Measurements from ENCODE around the gene CRYL1. TPM values are rescaled to one million over a fixed set of nuclear protein-coding genes. Genes with fewer than 3 reads are reported as not detected.

Gene CRYL1
- total RNA-seq, 1 experiment from 2014 or later, result 13.4 TPM

DNA sequence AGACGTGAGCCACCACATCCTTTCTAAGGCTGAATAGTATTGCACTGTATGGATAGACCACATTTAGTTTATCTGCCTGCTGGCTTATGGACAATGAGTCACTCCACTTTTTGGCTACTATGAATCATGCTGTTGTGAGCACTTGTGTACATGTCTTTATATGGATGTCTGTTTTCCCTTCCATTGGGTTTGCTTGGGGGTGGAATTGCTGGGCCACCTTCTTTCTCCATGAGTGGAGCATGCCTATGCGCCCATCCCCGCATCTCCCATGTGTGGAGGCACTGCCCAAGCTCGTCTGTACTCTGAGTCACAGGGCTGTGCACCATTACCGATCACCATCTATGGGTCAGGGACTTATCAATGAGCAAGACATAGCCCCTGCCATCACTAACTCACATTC, 166.3 kb downstream of the CRYL1 start:
- DNase-seq (ENCODE audit: low read depth, low spot score) (peak; percentile 64), ATAC-seq (peak; percentile 75)
- Histone ChIP-seq H3K4me3 (ENCODE audit: low read depth in 2 of 2, low read length in 2 of 2) (no peak overlapping the region), H3K27ac (ENCODE audit: low read length) (no peak overlapping the region), H3K36me3 (ENCODE audit: control insufficient read depth, insufficient read depth, low read length) (no peaks in the 10 kb centered on the region), H3K27me3 (ENCODE audit: control insufficient read depth, insufficient read depth, low read length) (no peaks in the 10 kb centered on the region), H3K9me3 (ENCODE audit: control insufficient read depth, insufficient read depth, low read depth, low read length) (no peaks in the 10 kb centered on the region), H3K4me1 (ENCODE audit: control insufficient read depth, insufficient read depth, low read length) (no peaks in the 10 kb centered on the region)
- TF ChIP-seq, protein P1, sequence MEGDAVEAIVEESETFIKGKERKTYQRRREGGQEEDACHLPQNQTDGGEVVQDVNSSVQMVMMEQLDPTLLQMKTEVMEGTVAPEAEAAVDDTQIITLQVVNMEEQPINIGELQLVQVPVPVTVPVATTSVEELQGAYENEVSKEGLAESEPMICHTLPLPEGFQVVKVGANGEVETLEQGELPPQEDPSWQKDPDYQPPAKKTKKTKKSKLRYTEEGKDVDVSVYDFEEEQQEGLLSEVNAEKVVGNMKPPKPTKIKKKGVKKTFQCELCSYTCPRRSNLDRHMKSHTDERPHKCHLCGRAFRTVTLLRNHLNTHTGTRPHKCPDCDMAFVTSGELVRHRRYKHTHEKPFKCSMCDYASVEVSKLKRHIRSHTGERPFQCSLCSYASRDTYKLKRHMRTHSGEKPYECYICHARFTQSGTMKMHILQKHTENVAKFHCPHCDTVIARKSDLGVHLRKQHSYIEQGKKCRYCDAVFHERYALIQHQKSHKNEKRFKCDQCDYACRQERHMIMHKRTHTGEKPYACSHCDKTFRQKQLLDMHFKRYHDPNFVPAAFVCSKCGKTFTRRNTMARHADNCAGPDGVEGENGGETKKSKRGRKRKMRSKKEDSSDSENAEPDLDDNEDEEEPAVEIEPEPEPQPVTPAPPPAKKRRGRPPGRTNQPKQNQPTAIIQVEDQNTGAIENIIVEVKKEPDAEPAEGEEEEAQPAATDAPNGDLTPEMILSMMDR (IDR thresholded peaks at IDR 0.05), result no peak
- TF ChIP-seq TCF7L2 (IDR thresholded peaks at IDR 0.05; ENCODE audit: low read depth, low read length), result no peak
- TF ChIP-seq, protein P2, sequence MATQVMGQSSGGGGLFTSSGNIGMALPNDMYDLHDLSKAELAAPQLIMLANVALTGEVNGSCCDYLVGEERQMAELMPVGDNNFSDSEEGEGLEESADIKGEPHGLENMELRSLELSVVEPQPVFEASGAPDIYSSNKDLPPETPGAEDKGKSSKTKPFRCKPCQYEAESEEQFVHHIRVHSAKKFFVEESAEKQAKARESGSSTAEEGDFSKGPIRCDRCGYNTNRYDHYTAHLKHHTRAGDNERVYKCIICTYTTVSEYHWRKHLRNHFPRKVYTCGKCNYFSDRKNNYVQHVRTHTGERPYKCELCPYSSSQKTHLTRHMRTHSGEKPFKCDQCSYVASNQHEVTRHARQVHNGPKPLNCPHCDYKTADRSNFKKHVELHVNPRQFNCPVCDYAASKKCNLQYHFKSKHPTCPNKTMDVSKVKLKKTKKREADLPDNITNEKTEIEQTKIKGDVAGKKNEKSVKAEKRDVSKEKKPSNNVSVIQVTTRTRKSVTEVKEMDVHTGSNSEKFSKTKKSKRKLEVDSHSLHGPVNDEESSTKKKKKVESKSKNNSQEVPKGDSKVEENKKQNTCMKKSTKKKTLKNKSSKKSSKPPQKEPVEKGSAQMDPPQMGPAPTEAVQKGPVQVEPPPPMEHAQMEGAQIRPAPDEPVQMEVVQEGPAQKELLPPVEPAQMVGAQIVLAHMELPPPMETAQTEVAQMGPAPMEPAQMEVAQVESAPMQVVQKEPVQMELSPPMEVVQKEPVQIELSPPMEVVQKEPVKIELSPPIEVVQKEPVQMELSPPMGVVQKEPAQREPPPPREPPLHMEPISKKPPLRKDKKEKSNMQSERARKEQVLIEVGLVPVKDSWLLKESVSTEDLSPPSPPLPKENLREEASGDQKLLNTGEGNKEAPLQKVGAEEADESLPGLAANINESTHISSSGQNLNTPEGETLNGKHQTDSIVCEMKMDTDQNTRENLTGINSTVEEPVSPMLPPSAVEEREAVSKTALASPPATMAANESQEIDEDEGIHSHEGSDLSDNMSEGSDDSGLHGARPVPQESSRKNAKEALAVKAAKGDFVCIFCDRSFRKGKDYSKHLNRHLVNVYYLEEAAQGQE (IDR thresholded peaks at IDR 0.05; ENCODE audit: insufficient read depth in 1 of 2, low read depth in 2 of 2, low read length in 1 of 2), result no peak
- CTCF ChIA-PET, result no interaction called here
- no TSS peak for BruUV-seq (replicated peaks)
- in situ Hi-C loops (cut with HindIII; ENCODE audit: low pct_unique_long_range_greater_than_20kb, low sequenced_read_pairs), result no loop called here
- intact Hi-C loops (cut with micrococcal nuclease; ENCODE audit: unreplicated experiment), result no loop called here
- POLR2A ChIA-PET, result no interaction called here

DNA sequence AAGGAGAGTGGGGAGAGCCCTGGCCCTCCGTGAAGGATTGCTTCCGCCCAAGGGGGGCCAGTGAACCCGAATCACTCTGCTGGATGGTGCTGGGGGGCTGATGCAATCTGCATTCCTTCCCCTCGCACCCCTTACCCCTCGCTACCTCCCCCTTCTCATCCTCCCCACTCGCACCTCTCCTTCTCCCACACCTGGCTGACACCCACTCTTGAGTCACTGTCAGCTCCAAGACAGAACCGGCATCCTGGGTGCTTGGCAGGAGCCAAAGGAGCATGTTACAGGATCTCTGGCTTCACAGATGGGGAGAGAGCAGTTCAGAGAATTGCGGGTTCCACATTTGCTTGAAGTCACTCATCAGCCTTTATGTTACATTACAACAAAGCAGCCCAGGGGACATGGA, 167.6 kb downstream of the CRYL1 start:
- Histone ChIP-seq H3K27me3 (ENCODE audit: control insufficient read depth, insufficient read depth, low read length) (no peaks in the 10 kb centered on the region), H3K36me3 (ENCODE audit: control insufficient read depth, insufficient read depth, low read length) (no peaks in the 10 kb centered on the region), H3K4me3 (ENCODE audit: low read depth in 2 of 2, low read length in 2 of 2) (no peak overlapping the region), H3K9me3 (ENCODE audit: control insufficient read depth, insufficient read depth, low read depth, low read length) (no peaks in the 10 kb centered on the region), H3K4me1 (ENCODE audit: control insufficient read depth, insufficient read depth, low read length) (no peaks in the 10 kb centered on the region), H3K27ac (ENCODE audit: low read length) (0 out of 2 replicates have a peak overlapping the region, but pooled peaks have one; percentile 34)
- no peak for DNase-seq (ENCODE audit: low read depth, low spot score)
- TF ChIP-seq, protein P2 (IDR thresholded peaks at IDR 0.05; ENCODE audit: insufficient read depth in 1 of 2, low read depth in 2 of 2, low read length in 1 of 2), result no peak
- TF ChIP-seq, protein P1 (IDR thresholded peaks at IDR 0.05), result no peak
- TF ChIP-seq TCF7L2 (IDR thresholded peaks at IDR 0.05; ENCODE audit: low read depth, low read length), result no peak
- TF ChIP-seq SIN3A (IDR thresholded peaks at IDR 0.05; ENCODE audit: borderline replicate concordance, insufficient read depth, low read depth, low read length), result no peak
- no peak for TF ChIP-seq POLR2AphosphoS5 (IDR thresholded peaks at IDR 0.05; ENCODE audit: low read depth, low read length)
- intact Hi-C loops (cut with micrococcal nuclease; ENCODE audit: unreplicated experiment) (no loop called here), in situ Hi-C loops (cut with HindIII; ENCODE audit: low pct_unique_long_range_greater_than_20kb, low sequenced_read_pairs) (no loop called here)
- no TSS peak for BruUV-seq (replicated peaks)
- CTCF ChIA-PET, result no interaction called here
- ATAC-seq, result no peak
- POLR2A ChIA-PET, result no interaction called here

Measured in Panc1 (cell line).